Prostate gland (tissue), 2 donors: ENCODE data around the gene SACM1L.

ENCODE experiments used
- POLR2A ChIP-seq: fragments of 450-650 bp; IDR thresholded peaks from one replicate; pipeline ENCODE4 v1.6.1; 2016; ENCODE audit warnings: antibody characterized with exemption, mild to moderate bottlenecking
- POLR2AphosphoS5 ChIP-seq: sonication (generic); formaldehyde crosslinking; IDR thresholded peaks from one replicate; pipeline ENCODE4 v1.6.1; 2017; ENCODE audit warnings: antibody characterized with exemption
- TF ChIP-seq, protein P1 (sequence below), 4 experiments: fragments of 200-600 bp in 2 of 4; fragments of 450-650 bp in 2 of 4; sonication (generic) in 2 of 4; IDR thresholded peaks; 1 replicate in 3 of 4; 2 replicates in 1 of 4; pipeline ENCODE4 v1.5.1; 2016 to 2019; ENCODE audit warnings: antibody characterized with exemption in 4 of 4, mild to moderate bottlenecking in 2 of 4, moderate library complexity in 2 of 4

DNA sequence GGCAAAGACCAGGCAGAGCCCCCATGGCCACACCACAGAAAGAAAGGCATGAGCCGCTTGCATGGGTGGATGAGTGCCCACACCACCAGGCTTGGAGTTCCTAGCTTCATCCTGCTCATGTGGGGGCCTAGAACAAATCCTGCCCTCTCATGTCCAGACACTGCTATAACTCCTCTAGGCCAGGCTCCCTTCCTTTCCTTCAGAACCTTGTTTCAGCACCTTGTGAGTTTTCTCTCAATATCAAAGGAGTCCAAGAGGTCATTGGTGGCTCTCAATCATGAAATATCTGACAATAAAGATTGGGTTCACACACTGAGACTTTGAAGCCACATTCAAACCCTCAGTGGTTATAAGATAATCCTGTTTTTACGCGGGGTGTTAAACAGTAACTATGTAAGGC, 94.5 kb downstream of the SACM1L start:
- TF ChIP-seq, protein P1, sequence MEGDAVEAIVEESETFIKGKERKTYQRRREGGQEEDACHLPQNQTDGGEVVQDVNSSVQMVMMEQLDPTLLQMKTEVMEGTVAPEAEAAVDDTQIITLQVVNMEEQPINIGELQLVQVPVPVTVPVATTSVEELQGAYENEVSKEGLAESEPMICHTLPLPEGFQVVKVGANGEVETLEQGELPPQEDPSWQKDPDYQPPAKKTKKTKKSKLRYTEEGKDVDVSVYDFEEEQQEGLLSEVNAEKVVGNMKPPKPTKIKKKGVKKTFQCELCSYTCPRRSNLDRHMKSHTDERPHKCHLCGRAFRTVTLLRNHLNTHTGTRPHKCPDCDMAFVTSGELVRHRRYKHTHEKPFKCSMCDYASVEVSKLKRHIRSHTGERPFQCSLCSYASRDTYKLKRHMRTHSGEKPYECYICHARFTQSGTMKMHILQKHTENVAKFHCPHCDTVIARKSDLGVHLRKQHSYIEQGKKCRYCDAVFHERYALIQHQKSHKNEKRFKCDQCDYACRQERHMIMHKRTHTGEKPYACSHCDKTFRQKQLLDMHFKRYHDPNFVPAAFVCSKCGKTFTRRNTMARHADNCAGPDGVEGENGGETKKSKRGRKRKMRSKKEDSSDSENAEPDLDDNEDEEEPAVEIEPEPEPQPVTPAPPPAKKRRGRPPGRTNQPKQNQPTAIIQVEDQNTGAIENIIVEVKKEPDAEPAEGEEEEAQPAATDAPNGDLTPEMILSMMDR (IDR thresholded peaks at IDR 0.05), result no peak
- TF ChIP-seq POLR2A (no peak), POLR2AphosphoS5 (no peak)
